Adrenal gland (tissue), 12 donors: ENCODE results near the gene SUMF2. TPM values are rescaled to one million over a fixed set of nuclear protein-coding genes. Genes with fewer than 3 reads are reported as not detected.
"Not testable (repeated sequence)": the region's sequence is repeated elsewhere in the genome, so short reads cannot be mapped to it uniquely, and the experiment has no call there.

ENCODE experiments used
- DNase-seq, 7 donors: peaks; one replicate each; pipeline ENCODE4 v3.0.0-alpha.2; 2019 to 2020
- H3K27ac ChIP-seq, 5 donors: fragments of 200-600 bp; sonication (generic) in 4 of 5; 1 replicate in 3 of 5; 2 replicates in 2 of 5; pipeline versions ENCODE4 v1.5.1 to v1.8.0; 2016 to 2020; ENCODE audit warnings: mild to moderate bottlenecking in 1 of 5
- H3K27me3 ChIP-seq: fragments of 200-600 bp; 2 replicates; pipeline ENCODE4 v1.8.0; 2021
- H3K36me3 ChIP-seq, 2 donors: fragments of 200-600 bp; replicated peaks in 1 of 2; 1 replicate in 1 of 2; 2 replicates in 1 of 2; pipeline versions ENCODE4 v1.5.1 to v1.8.0; 2018 to 2022
- H3K4me1 ChIP-seq, 2 donors: fragments of 200-600 bp; replicated peaks in 1 of 2; 1 replicate in 1 of 2; 2 replicates in 1 of 2; pipeline versions ENCODE4 v1.5.1 to v1.8.0; 2018 to 2021
- H3K4me3 ChIP-seq, 4 donors: fragments of 200-600 bp; sonication (generic) in 3 of 4; one replicate each; pipeline ENCODE4 v1.5.1; 2016 to 2018
- H3K9me3 ChIP-seq, 3 donors: fragments of 200-600 bp; sonication (generic) in 1 of 3; replicated peaks in 1 of 3; 1 replicate in 2 of 3; 2 replicates in 1 of 3; pipeline versions ENCODE4 v1.5.1 to v1.8.0; 2016 to 2021
- POLR2A ChIP-seq, 2 donors: fragments of 450-650 bp; IDR thresholded peaks; one replicate each; pipeline ENCODE4 v1.6.1; 2017; ENCODE audit warnings: antibody characterized with exemption in 2 of 2, mild to moderate bottlenecking in 2 of 2, moderate library complexity in 1 of 2
- WGBS, 4 donors: extraction: QIAGEN DNeasy Blood & Tissue Kit in 2 of 4; methylation state at CpG; one replicate each; pipeline versions ENCODE4 v1.1.5 to v1.1.7; 2013 to 2017; 5-methylcytosine and 5-hydroxymethylcytosine counted together
- intact Hi-C, 2 donors: fragments of 100-400 bp; cut with DNase I; formaldehyde crosslinking; loops; one replicate each; pipeline versions ENCODE4 v1.14.1 to v1.15.0; 2022 to 2023
- polyA plus RNA-seq, 3 donors: library from polyadenylated mRNA; stranded (reverse); fragments of 200-250 nt in 2 of 3; fragments of 350-450 nt in 1 of 3; fragmentation: Illumina TruSeq in 1 of 3; extraction: RNeasy Lipid Tissue Mini Kit (QIAGEN cat#74804) in 1 of 3; gene quantifications; one replicate each; pipeline ENCODE4 v1.2.3, GENCODE V29; 2013 to 2014
- total RNA-seq, 9 donors: library from RNA; depleted of rRNA in 4 of 9; stranded (reverse); fragments of >200 nt in 4 of 9; fragments of 120-200 nt in 1 of 9; fragmentation: NEBNext Ultra II Directional in 1 of 9; extraction: Animal tissue kit (Norgen Biotek cat#: 25700) in 1 of 9; gene quantifications; one replicate each; pipeline versions ENCODE4 v1.1.0 to v1.2.4, GENCODE V29; 2013 to 2023
- TF ChIP-seq, protein P1 (sequence below), 6 experiments: fragments of 450-650 bp in 4 of 6; fragments of 200-600 bp in 2 of 6; sonication (generic) in 1 of 6; IDR thresholded peaks; 1 replicate in 5 of 6; 2 replicates in 1 of 6; pipeline versions ENCODE4 v1.5.1 to v1.8.0; 2016 to 2021; ENCODE audit warnings: antibody characterized with exemption in 6 of 6, mild to moderate bottlenecking in 2 of 6, moderate library complexity in 1 of 6
- donor health status: healthy with polysubstance abuse.
- donor health status: Bipolar disorder and iron deficiency.
- donor health status: DM: yes; HTN: yes; CAD: no.
- donor health status: DM: no; HTN: no; CAD: no.
- donor health status: DM: no; HTN: no; CAD: no.
- donor health status: DM: yes; HTN: yes; CAD: no.

Gene SUMF2
- total and polyA plus RNA-seq, 12 donors: 75.6 to 230 (median 169) TPM

DNA sequence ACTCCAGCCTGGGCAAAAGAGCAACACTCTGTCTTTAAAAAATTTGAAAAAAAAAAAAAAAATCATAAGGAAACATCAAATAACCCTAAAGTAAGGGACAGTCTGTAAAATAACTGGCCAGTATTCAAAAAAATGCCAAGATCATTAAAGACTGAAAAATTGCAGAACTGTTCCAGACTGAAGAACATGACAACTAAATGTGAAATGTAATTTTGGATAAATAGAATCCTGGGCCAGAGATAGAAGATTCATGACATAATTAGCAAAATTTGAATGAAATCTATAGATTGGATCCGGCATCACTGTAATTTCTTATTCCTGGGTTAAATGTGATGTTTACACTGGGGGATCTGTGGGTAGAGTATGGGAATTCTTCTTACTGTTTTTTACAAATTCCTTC is 15.8 kb upstream of the SUMF2 start:
- 74 to 88% (median 83%) methylated on average over 1 of the region's 1 CpG for WGBS, 4 donors
- H3K4me3 ChIP-seq: no peak overlapping the region
- no peak for DNase-seq
- intact Hi-C loops: no loop called here
- H3K36me3 ChIP-seq: peaks cover 0 to 8% of the 10 kb centered on the region in 2 donors
- peak overlapping the region in 4 of 5 donors; percentile 53 to 63 (median 60) for H3K27ac ChIP-seq
- TF ChIP-seq, protein P1, sequence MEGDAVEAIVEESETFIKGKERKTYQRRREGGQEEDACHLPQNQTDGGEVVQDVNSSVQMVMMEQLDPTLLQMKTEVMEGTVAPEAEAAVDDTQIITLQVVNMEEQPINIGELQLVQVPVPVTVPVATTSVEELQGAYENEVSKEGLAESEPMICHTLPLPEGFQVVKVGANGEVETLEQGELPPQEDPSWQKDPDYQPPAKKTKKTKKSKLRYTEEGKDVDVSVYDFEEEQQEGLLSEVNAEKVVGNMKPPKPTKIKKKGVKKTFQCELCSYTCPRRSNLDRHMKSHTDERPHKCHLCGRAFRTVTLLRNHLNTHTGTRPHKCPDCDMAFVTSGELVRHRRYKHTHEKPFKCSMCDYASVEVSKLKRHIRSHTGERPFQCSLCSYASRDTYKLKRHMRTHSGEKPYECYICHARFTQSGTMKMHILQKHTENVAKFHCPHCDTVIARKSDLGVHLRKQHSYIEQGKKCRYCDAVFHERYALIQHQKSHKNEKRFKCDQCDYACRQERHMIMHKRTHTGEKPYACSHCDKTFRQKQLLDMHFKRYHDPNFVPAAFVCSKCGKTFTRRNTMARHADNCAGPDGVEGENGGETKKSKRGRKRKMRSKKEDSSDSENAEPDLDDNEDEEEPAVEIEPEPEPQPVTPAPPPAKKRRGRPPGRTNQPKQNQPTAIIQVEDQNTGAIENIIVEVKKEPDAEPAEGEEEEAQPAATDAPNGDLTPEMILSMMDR (IDR thresholded peaks at IDR 0.05): no peak
- H3K4me1 ChIP-seq: peaks cover 12 to 43% of the 10 kb centered on the region in 2 donors
- no peaks in the 10 kb centered on the region for H3K27me3 ChIP-seq
- H3K9me3 ChIP-seq: no peaks in the 10 kb centered on the region

DNA sequence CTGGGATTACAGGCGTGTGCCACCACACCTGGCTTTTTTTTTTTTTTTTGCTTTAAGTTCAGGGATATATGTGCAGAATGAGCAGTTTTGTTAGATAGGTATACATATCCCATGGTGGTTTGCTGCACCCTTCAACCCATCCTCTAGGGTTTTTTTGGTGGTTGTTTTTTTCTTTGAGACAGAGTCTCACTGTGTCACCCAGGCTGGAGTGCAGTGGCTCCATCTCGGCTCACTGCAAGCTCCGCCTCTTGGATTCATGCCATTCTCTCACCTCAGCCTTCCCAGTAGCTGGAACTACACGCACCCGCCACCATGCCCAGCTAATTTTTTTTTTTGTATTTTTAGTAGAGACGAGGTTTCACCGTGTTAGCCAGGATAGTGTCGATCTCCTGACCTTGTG is 15.3 kb upstream of the SUMF2 start:
- H3K27me3 ChIP-seq, H3K9me3 ChIP-seq, intact Hi-C loops, H3K4me3 ChIP-seq: not testable (repeated sequence)
- 47 to 74% (median 61%) methylated on average over 8 of the region's 8 CpGs for WGBS, 4 donors
- Histone ChIP-seq H3K36me3 (peaks cover 0 to 13% of the 10 kb centered on the region in 2 donors), H3K4me1 (peaks cover 12 to 48% of the 10 kb centered on the region in 2 donors), H3K27ac (peak overlapping the region in 2 of 5 donors; percentile 58 to 62)
- peak in 5 of 7 donors; percentile 24 to 47 (median 37) for DNase-seq

DNA sequence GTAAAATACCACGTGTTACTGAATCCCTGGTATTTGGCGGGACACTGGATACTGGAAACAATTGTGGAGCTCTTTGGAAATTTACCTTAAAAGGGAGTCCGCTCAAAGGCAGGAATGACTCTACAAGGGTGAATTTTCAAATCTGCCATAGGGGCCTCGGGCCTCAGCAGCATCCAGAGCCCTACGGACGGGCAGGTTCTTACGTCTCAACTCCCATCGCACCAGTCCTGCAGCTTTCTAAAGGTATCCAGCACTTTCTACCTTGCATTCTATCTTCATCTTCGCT is 13.1 kb upstream of the SUMF2 start:
- no peak for TF ChIP-seq POLR2A (IDR thresholded peaks at IDR 0.05)
- TF ChIP-seq, protein P1 (IDR thresholded peaks at IDR 0.05): no peak
- H3K27me3 ChIP-seq: no peaks in the 10 kb centered on the region
- H3K36me3 ChIP-seq: peaks cover 0 to 35% of the 10 kb centered on the region in 2 donors
- peak overlapping the region; percentile 47 to 96 (median 89) for H3K27ac ChIP-seq
- no peaks in the 10 kb centered on the region for H3K9me3 ChIP-seq
- 1 to 2% (median 1%) methylated on average over 8 to 9 of the region's 9 CpGs for WGBS, 4 donors
- peak overlapping the region; percentile 16 to 95 (median 40) for H3K4me3 ChIP-seq
- no peak for DNase-seq
- intact Hi-C loops: no loop called here
- H3K4me1 ChIP-seq: peaks cover 12 to 58% of the 10 kb centered on the region in 2 donors

DNA sequence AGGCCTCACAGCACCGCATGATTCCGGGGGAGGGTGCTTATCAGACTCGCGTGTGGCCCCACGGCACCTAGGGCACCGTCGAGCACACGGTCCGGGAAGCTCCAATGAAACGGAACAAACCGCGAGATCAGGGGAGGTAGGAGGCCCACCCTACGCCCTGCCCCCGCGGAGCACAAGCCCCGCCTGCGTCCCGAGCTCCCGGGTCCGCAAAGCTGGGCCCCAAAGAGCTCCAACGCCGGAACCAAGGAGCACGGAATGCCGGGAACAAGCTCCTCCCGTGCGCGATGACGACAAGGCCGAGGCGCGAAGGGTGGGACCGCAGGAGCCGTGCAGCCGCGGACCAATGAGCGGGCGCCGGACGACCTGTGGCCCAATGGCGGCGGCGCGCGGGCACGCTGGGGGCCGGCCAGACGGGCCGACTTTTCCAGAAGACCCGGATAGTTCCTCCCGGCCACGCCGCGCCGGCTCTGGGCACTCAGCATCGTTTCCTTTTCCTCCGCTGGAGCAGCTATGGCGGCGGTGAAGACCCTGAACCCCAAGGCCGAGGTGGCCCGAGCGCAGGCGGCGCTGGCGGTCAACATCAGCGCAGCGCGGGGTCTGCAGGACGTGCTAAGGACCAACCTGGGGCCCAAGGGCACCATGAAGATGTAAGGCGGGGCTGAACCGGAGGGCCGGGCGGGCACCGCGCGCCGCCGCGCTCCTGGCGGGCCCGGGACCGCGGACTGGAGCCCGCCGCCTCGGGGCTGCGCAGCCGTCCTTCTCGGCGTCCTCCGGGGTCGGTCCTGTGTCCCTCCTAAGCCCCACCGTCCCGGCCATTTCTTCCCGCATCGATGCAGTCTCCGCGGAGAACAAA is 12.5 kb upstream of the SUMF2 start, which contains the start of the genes CCT6A and PSPH:
Gene CCT6A (plus strand): TSS at position 427 of the 853 bp plus-strand sequence. CDS start 84 bp downstream, at position 511.
Gene PSPH (minus strand): TSS at position 106 of the 853 bp plus-strand sequence. CDS start 30,232 bp downstream, outside the sequence.
- intact Hi-C loops: no loop called here
- Histone ChIP-seq H3K4me1 (peaks cover 12 to 54% of the 10 kb centered on the region in 2 donors), H3K9me3 (no peaks in the 10 kb centered on the region)

More for the DNA sequence above, 12.5 kb upstream of the SUMF2 start, which contains the start of the genes CCT6A and PSPH:
- WGBS, 4 donors: 0 to 2% (median 0%) methylated on average over 2 to 97 of the region's 97 CpGs
- H3K36me3 ChIP-seq: peaks cover 0 to 41% of the 10 kb centered on the region in 2 donors
- no peaks in the 10 kb centered on the region for H3K27me3 ChIP-seq
- peak within 1 kb of the TSS; percentile 53 to 96 (median 89) for H3K27ac ChIP-seq
- DNase-seq: peak; percentile 97 to 99 (median 98)
- peak within 1 kb of the TSS; percentile 23 to 95 (median 79) for H3K4me3 ChIP-seq
- peak; percentile 80 to 94 for TF ChIP-seq POLR2A (IDR thresholded peaks at IDR 0.05)
- TF ChIP-seq, protein P1 (IDR thresholded peaks at IDR 0.05): no peak
